C4-2B (cell line): ENCODE results near the gene PPP1R13B.

Source experiments
- H3K27ac ChIP-seq: fragments of 450-650 bp; 2 replicates; pipeline ENCODE4 v1.5.1; 2017
- CTCF ChIP-seq: fragments of 450-650 bp; conservative IDR thresholded peaks from 2 replicates; pipeline ENCODE4 v1.5.1; 2017; ENCODE audit warnings: mild to moderate bottlenecking
- ZFX ChIP-seq: fragments of 450-650 bp; IDR thresholded peaks from 2 replicates; pipeline ENCODE4 v1.6.1; 2017

Gene PPP1R13B

GRCh38 chr14:103738701-103739451 lies 108.5 kb downstream of the PPP1R13B start:
- H3K27ac ChIP-seq = no peak overlapping the region
- TF ChIP-seq ZFX (no peak), CTCF (no peak)

- H3K27ac ChIP-seq = no peak overlapping the region
- TF ChIP-seq CTCF = no peak
- TF ChIP-seq ZFX = no peak
Measured at GRCh38 chr14:103738166-103738565, 109.2 kb downstream of the PPP1R13B start.

- H3K27ac ChIP-seq = peak overlapping the region; percentile 74; the same call in 1 of the 2 replicates
- TF ChIP-seq ZFX (no peak), CTCF (no peak)
Measured at GRCh38 chr14:103737432-103738045, 109.8 kb downstream of the PPP1R13B start.

- peak overlapping the region; percentile 74 for H3K27ac ChIP-seq
- no peak for TF ChIP-seq ZFX
- no peak for TF ChIP-seq CTCF
Measured at GRCh38 chr14:103736546-103737431, 110.6 kb downstream of the PPP1R13B start.

- H3K27ac ChIP-seq = peak overlapping the region; percentile 74
- no peak for TF ChIP-seq ZFX
- TF ChIP-seq CTCF = no peak
Measured at GRCh38 chr14:103735815-103736545, 111.4 kb downstream of the PPP1R13B start.

GRCh38 chr14:103735439-103735814 lies 111.9 kb downstream of the PPP1R13B start:
- H3K27ac ChIP-seq = peak overlapping the region; percentile 74
- TF ChIP-seq CTCF = no peak
- TF ChIP-seq ZFX = no peak
